OCI-LY7 (cell line): ENCODE measurements around the gene SETD1B.

ENCODE experiments used
- CTCF ChIP-seq: fragments of 200-600 bp; sonication (generic); conservative IDR thresholded peaks from 2 replicates; pipeline ENCODE4 v1.5.1; 2014; ENCODE audit warnings: mild to moderate bottlenecking, antibody characterized with exemption, low read length, moderate library complexity, mixed read lengths
- EZH2phosphoT487 ChIP-seq: fragments of 200-600 bp; sonication (generic); IDR thresholded peaks from 2 replicates; pipeline ENCODE4 v1.6.1; 2018; ENCODE audit warnings: low read depth, borderline replicate concordance, mild to moderate bottlenecking, mixed run types, antibody characterized with exemption, low read length, moderate library complexity, mixed read lengths

GRCh38 chr12:121800694-121801594 is 2.9 kb upstream of the SETD1B start:
- no peak for TF ChIP-seq CTCF
- no peak for TF ChIP-seq EZH2phosphoT487
